Subcutaneous adipose tissue (tissue), 4 donors: ENCODE results near the gene NRN1L. TPM values are rescaled to one million over a fixed set of nuclear protein-coding genes. Genes with fewer than 3 reads are reported as not detected.

ENCODE experiments used
- total RNA-seq, 4 donors: library from RNA; depleted of rRNA; stranded (reverse); fragments of >200 nt; gene quantifications; one replicate each; pipeline ENCODE4 v1.1.0, GENCODE V29; 2016
- TF ChIP-seq, protein P1 (sequence below): fragments of 450-650 bp; IDR thresholded peaks from one replicate; pipeline ENCODE4 v1.5.1; 2016; ENCODE audit warnings: low read depth, mild to moderate bottlenecking, control low read depth, antibody characterized with exemption, moderate library complexity

The NRN1L gene
- total RNA-seq, 4 donors from 2014 or later, result 1.3 to 7.2 (median 2.5) TPM; not detected in 1

DNA sequence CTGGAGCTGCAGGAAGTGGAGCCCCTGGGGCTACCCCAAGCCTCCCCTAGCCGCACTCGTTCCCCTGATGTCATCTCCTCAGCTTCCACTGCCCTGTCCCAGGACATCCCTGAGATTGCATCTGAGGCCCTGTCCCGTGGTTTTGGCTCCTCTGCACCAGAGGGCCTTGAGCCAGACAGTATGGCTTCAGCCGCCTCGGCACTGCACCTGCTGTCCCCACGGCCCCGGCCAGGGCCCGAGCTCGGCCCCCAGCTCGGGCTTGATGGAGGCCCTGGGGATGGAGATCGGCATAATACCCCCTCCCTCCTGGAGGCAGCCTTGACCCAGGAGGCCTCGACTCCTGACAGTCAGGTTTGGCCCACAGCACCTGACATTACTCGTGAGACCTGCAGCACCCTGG is 4.1 kb upstream of the NRN1L start:
- TF ChIP-seq, protein P1, sequence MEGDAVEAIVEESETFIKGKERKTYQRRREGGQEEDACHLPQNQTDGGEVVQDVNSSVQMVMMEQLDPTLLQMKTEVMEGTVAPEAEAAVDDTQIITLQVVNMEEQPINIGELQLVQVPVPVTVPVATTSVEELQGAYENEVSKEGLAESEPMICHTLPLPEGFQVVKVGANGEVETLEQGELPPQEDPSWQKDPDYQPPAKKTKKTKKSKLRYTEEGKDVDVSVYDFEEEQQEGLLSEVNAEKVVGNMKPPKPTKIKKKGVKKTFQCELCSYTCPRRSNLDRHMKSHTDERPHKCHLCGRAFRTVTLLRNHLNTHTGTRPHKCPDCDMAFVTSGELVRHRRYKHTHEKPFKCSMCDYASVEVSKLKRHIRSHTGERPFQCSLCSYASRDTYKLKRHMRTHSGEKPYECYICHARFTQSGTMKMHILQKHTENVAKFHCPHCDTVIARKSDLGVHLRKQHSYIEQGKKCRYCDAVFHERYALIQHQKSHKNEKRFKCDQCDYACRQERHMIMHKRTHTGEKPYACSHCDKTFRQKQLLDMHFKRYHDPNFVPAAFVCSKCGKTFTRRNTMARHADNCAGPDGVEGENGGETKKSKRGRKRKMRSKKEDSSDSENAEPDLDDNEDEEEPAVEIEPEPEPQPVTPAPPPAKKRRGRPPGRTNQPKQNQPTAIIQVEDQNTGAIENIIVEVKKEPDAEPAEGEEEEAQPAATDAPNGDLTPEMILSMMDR, result no peak

DNA sequence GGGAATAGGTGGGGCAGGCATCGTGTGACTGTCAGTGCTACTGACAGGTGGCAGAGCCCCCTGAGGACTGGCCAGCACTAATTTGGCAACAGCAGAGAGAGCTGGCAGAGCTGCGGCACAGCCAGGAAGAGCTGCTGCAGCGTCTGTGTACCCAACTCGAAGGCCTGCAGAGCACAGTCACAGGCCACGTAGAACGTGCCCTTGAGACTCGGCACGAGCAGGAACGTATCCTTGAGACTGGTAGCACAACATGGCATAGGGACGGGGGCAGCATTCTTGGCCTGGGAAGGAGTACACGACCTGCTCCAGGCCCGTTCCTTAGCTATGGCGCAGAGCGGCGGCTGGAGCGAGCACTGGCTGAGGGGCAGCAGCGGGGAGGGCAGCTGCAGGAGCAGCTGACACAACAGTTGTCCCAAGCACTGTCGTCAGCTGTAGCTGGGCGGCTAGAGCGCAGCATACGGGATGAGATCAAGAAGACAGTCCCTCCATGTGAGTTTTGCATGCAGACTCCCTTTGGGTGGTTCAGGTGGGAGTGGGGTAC is 3.0 kb upstream of the NRN1L start:
- TF ChIP-seq, protein P1, result no peak

DNA sequence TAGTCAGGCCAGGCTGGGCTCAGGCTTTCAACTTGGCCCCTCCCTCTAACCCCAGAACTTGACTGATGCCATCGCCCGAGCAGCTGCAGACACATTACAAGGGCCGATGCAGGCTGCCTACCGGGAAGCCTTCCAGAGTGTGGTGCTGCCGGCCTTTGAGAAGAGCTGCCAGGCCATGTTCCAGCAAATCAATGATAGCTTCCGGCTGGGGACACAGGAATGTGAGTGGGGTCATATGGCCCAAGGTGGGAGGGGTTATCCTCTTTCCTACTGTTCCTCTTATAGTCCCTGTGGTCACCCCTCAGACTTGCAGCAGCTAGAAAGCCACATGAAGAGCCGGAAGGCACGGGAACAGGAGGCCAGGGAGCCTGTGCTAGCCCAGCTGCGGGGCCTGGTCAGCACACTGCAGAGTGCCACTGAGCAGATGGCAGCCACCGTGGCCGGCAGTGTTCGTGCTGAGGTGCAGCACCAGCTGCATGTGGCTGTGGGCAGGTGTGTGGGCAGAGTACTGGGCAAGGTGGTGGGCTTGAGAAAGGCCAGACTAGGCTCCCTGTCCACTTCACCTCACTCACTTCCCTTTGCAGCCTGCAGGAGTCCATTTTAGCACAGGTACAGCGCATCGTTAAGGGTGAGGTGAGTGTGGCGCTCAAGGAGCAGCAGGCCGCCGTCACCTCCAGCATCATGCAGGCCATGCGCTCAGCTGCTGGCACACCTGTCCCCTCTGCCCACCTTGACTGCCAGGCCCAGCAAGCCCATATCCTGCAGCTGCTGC is 2.1 kb upstream of the NRN1L start:
- TF ChIP-seq, protein P1, result no peak

DNA sequence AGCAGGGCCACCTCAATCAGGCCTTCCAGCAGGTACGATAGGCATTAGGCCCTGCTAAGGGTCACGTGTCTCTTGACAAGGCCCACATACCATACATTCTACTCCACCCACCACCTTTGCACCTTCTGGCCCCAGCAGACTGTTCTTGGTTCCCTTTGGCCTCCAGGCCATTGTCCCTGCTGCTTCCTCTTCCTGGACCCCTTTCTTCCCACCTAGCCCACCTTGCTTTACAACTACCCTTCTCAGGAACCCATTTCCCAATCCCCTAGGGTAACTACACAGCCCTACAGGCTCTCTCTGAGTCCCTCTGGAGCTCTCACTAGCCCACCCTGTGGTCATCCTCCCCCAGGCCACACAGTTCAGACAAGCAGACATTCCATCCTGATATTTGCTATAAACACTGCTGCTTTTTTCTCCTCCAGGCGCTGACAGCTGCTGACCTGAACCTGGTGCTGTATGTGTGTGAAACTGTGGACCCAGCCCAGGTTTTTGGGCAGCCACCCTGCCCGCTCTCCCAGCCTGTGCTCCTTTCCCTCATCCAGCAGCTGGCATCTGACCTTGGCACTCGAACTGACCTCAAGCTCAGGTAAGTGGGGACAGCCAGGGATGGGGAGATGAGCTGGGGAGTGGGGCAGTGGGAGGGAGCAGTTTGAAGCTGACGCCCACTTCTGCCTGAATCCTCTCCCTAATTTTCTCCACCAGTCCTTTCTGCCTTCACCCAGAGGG is 1.4 kb upstream of the NRN1L start:
- TF ChIP-seq, protein P1, result no peak

DNA sequence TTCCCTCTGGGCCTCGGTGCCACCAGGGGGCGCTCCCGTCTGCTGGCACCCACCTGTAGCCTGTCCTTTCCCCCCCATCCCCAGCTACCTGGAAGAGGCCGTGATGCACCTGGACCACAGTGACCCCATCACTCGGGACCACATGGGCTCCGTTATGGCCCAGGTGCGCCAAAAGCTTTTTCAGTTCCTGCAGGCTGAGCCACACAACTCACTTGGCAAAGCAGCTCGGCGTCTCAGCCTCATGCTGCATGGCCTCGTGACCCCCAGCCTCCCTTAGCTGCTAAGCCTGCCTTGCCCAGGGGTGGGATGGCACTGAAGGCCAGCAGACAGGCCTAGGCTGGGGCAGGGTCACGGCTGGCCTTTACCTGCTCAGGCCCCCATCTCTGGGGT is 818 bp upstream of the NRN1L start:
- TF ChIP-seq, protein P1, result no peak

DNA sequence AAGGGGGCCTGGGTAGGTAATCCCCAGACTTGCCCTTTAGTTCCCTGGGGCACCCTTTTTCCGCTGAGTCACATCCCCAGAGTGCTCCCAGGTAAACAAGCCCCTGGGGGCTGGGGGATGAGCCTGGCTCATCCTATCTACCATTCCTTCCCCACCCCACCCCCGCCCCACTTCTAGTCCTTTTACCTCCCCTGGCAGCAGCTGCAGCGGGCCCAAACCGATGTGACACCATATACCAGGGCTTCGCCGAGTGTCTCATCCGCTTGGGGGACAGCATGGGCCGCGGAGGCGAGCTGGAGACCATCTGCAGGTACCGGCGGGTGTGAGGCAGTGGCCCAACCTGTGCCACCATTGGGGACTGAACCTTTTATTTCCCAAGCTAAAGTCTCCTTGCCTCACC is 860 bp downstream of the NRN1L start:
- TF ChIP-seq, protein P1, result no peak

DNA sequence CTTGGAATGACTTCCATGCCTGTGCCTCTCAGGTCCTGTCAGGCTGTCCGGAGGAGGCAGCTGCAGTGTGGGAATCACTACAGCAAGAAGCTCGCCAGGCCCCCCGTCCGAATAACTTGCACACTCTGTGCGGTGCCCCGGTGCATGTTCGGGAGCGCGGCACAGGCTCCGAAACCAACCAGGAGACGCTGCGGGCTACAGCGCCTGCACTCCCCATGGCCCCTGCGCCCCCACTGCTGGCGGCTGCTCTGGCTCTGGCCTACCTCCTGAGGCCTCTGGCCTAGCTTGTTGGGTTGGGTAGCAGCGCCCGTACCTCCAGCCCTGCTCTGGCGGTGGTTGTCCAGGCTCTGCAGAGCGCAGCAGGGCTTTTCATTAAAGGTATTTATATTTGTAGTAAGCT is 1.3 kb downstream of the NRN1L start:
- TF ChIP-seq, protein P1, result no peak
